ENCODE results near the gene RASD1.
A peak's percentile ranks its signal among the peaks of the same experiment; 100 is the strongest.

Gene RASD1

GRCh38 chr17:17496189-17497064 lies at the start of gene RASD1:
Gene RASD1, minus strand, starts transcription at chr17:17496395. Its CDS starts 214 bp downstream, at chr17:17496181.
- DNase-seq (ENCODE audit: low read depth in 3 of 3, low spot score in 1 of 3) = peak; percentile 38 to 72 (median 61)

- DNase-seq (ENCODE audit: low read depth in 3 of 3, low spot score in 1 of 3) = no peak
Measured at GRCh38 chr17:17545984-17546383, 49.8 kb upstream of the RASD1 start.

- no peak for DNase-seq (ENCODE audit: low read depth in 3 of 3, low spot score in 1 of 3)
Measured at GRCh38 chr17:17545031-17545820, 49.0 kb upstream of the RASD1 start.

DNA sequence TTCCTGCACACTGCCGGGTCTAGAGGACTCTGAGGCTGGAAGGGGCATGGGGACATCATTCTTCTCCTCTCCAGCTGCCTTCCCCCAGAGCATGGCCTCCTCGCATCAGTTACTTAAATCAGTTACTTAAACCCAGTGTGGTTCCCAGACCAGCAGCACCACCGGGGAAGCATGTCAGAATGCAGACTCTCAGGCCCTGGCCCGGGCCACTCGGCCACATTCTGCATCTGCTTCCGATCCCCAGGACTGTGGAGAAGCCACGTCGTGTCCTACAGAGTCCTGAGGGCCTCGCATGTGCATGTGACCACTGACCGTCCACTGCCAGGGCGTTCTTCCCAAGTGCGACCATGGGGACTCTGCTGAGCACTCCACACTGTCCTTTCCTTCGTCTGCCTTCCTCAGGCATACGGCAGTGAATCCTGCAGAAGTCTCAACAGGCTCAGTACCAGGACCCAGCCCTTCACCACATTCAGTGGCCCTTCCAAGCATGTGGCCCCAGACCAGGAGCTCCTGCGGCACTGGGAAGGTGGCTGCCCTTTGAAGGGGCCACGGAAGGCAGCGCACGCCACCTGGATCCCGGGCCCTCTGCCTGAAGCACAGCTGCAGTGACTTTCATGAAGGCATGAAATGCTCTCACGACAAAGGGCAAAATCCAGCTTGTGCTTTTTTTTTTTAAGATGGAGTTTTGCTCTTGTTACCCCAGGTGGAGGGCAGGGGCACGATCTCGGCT lies 46.9 kb upstream of the RASD1 start:
- no peak for DNase-seq (ENCODE audit: low read depth in 3 of 3, low spot score in 1 of 3)

- DNase-seq (ENCODE audit: low read depth in 3 of 3, low spot score in 1 of 3) = no peak
Measured at GRCh38 chr17:17541640-17542001, 45.4 kb upstream of the RASD1 start.

GRCh38 chr17:17540935-17541639 lies 44.9 kb upstream of the RASD1 start:
- DNase-seq (ENCODE audit: low read depth in 3 of 3, low spot score in 1 of 3) = no peak

DNA sequence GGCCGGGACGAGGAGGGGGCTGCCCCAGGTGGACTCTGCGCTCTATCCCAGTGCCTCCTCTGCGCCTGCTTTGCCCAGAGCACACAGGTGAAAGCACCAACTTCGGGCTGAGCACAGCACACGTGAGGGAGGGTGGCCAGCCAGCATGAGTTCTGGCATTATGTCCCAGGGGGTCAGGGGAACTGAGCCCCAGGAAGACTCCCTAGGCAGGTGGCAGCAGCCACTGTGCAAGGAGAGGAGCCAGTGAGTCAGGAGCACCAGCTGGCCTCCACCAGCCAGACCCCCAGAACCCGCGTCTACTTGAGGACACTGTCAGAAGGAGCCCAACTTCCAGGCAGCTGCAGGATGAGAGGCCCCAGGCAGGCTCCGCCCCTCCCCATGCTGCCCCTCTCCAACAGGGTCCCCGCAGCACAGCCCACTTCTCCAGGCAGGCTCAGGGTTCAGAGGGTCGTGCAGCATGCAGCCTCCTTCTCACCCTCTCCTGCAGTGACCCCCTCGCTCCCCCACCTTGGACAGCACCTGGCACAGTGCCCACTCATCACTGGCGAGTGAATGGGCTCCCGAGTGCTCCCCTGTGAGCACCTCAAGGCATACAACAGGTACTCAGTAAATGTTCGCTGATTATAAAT lies 44.2 kb upstream of the RASD1 start:
- DNase-seq (ENCODE audit: low read depth in 3 of 3, low spot score in 1 of 3) = no peak

DNA sequence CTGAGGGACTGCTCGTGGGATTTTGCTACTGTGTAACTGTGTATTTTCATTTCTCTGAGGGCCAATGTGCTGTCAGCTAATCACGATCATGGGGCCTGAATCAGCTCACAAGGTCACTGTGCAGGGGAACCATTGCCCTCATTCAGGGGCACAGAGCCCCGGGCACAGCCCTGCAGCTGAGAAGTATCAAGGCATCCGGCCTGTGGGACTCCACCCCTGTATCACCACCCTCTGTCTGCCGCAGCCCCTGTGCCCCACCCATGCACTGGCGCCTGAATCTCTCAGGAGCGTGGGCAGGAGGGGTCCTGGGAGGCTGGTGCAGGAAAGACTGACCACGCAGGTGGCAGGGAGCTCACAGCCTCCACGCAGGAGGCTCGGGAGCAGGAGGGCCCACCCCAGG lies 43.4 kb upstream of the RASD1 start:
- no peak for DNase-seq (ENCODE audit: low read depth in 3 of 3, low spot score in 1 of 3)

DNA sequence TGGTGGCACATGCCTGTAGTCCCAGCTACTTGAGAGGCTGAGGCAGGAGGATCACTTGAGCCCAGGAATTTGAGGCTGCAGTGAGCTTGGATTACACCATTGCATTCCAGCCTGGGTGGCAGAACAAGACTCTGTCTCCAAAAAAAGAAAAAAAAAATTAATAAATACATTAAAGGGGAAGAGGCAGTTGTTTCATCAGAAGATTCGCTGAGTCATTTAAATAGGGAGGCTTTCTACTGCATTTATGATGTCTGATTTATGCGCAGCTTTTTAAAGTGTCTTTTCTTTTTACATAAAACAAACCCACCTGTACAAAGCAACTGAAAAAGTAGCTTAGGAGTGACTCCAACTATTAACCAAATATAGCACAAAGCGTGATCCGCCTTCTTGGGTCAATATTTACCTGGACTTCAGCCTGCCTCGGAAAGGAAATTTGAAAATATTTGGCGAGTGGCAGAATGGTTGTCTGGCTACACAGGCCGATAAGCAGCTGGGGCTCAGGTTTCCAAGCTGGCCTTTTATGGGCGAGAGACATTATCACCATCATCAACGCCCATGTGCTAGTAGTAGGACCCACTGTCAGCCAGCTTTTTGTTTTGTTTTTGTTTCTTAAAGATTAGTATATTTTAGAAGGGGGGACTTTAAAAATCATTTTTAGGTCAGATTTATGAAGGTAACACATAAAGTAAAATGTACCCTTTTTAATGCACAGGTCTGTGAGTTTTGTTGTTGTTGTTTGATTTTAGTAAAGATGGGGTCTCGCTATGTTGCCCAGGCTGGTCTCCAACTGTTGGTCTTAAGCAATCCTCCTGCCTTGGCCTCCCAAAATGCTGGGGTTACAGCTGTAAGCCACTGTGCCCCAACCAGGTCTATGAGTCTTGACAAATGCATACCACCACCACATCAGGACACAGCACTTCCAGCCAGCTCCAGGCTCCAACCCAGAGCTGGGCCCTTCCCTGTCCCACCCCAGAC lies 42.5 kb upstream of the RASD1 start:
- no peak for DNase-seq (ENCODE audit: low read depth in 3 of 3, low spot score in 1 of 3)

DNA sequence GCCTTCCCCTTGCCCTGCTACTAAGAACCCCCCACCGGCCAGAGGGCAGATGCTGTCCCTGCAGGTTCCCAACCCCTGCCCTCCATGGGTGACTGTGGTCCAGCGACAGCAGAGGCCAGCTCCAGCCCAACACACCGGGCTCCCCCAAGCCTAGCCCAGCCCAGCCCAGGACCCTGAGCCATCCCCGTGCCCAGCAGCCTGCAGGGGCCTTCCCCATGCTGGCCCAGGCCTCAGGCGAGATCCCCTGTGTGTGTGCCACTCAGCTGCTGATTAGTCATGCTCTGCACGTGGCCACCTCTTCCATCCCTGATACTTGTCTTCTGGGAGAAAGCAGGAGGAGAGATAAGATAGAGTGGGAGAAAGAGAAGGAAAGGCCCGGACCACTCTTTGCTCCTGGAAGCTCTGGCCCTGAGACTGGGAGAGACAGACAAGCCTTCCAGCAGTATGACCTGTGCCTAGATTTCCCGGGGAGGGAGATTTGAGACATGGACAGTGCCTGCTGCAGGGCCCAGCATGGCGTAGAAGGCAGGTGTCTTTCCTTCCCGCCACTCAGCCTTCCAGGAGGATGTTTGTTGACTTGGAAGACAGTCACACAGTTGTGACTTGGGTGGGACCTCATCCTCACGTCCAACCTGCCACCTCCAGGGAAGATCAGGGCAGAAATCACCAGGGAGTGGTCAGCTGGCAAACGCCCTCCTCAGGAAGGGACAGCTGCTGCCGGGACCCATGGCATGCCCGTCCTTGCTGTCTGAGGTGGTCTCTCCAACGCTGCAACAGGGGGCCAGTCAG lies 41.3 kb upstream of the RASD1 start:
- DNase-seq (ENCODE audit: low read depth in 3 of 3, low spot score in 1 of 3) = no peak

DNA sequence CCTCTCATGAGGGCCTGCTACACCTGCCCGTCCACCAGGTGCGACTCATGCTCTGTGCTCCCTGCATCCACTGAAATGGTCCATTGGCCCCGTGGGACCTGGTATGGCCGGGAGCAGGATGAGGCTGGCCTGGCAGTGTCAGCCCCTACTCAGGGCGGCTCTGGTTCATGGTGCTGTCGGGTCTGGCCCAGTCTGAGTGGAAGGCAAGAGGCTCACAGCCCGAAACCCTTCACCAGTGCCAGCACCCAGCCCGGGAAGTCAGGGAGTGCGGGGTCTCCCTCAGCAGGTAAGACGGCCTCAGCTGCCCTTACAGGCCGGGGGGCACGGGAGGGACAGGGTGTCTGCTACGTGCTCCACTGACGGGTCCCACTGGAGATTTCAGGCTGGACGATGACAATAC lies 40.5 kb upstream of the RASD1 start:
- no peak for DNase-seq (ENCODE audit: low read depth in 3 of 3, low spot score in 1 of 3)

GRCh38 chr17:17535957-17536356 lies 39.8 kb upstream of the RASD1 start:
- no peak for DNase-seq (ENCODE audit: low read depth in 3 of 3, low spot score in 1 of 3)

DNA sequence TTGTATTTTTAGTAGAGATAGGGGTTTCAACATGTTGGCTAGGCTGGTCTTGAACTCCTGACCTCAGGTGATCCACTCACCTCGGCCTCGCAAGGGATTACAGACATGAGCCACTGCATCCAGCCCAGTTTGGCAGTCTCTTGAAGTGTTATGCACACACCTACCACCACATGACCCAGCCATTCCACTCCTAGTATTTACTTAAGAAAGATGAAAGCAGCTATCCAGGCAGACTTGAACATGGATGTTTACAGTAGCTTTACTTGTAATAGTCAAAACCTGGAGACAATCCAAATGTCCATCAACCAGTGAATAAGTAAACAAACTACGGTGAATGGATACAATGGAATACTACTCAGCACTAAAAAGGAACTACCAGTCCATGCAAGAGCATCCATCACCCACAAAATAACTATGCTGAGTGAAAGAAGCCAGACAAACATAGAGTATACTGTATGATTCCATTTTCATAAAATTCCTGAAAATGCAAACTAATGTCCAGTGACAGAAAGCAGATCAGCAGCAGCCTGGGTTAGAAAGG lies 37.8 kb upstream of the RASD1 start:
- DNase-seq (ENCODE audit: low read depth in 3 of 3, low spot score in 1 of 3) = no peak

DNA sequence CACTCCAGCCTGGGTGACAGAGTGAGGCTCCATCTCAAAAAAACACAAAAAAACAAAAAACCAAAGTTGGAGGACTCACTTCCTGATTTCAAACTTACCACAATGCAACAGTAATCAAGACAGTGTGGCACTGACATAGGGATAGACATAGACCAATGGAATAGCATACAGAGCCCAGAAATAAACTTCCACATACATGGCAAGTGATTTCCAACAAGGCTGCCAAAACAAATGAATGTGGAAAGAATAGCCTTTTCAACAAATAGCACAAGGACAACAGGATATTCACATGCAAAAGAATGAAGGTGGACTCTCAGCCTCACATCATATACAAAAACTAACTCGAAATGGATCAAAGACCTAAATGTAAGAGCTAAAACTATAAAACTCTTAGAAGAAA lies 36.8 kb upstream of the RASD1 start:
- no peak for DNase-seq (ENCODE audit: low read depth in 3 of 3, low spot score in 1 of 3)

GRCh38 chr17:17531156-17531555 lies 35.0 kb upstream of the RASD1 start:
- DNase-seq (ENCODE audit: low read depth in 3 of 3, low spot score in 1 of 3) = no peak

DNA sequence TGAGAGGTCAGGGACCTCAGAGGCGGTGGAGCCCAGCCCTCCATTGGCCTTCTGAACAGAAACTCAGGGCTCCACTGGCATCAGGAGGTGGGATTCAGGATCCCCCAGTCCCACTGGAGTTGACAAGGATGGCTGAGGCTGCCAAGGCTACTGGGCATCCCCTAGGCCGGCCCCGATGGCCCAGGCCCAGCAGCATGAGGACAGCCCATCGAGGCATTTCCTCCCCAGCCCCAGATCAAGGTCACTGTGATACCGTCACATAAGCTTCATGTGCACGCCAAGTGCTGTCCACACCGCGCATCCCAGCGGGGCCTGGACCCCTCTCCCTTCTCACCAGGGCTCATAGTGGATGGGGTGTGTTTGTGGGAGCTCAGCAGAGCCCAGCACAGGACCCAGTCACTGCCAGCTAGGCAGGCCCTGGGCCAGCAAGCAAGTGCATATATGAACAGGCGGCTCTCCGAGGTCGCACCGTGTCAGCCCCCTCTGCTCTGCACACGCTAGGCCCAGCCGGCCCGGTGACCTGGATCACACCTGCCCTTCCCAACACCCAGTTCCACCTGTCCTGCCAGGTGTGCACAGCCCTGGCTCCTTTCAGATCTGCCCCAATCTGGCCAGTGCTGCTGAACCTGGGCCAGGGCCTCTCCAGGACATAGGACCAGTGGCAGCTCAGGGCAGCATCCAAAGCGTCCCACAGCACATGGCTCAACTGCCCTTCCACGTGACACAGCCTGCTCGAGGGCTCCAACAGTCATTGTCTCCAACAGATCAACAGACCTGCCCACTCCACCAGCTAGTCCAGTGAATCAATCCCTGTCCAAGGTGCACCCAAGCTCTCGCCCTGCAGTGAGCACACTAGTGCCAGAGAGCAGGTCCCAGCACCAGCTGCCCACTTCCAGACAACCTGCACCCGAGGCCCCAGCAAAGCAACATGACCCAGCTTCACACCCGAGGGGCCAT lies 32.8 kb upstream of the RASD1 start:
- no peak for DNase-seq (ENCODE audit: low read depth in 3 of 3, low spot score in 1 of 3)

- DNase-seq (ENCODE audit: low read depth in 3 of 3, low spot score in 1 of 3) = no peak
Measured at GRCh38 chr17:17527956-17528500, 31.8 kb upstream of the RASD1 start.

Data from stimulated activated CD4-positive, alpha-beta T cell treated with anti-CD3 and anti-CD28 coated beads, TNF-alpha, amount 100 ng/mL, for 1 hour (primary cell).